BLaER1 treated with 17β-estradiol and CSF1 and Interleukin-3, amounts not matched to agents 10 nM and 100 nM (cell line): Measurements from ENCODE around the gene PRDM4.
A peak's percentile ranks its signal among the peaks of the same experiment; 100 is the strongest.

Experiments used
- H3K27ac ChIP-seq, 11 experiments: shearing (Covaris generic); formaldehyde crosslinking; 2 replicates each; pipeline ENCODE4 v1.8.1; 2022
- H3K27me3 ChIP-seq, 11 experiments: shearing (Covaris generic); formaldehyde crosslinking; 2 replicates each; pipeline ENCODE4 v1.8.1; 2022
- H3K36me3 ChIP-seq, 11 experiments: shearing (Covaris generic); formaldehyde crosslinking; 2 replicates each; pipeline ENCODE4 v1.8.1; 2022
- H3K4me1 ChIP-seq, 10 experiments: shearing (Covaris generic); formaldehyde crosslinking; 2 replicates each; pipeline ENCODE4 v1.8.1; 2022
- H3K4me2 ChIP-seq, 11 experiments: shearing (Covaris generic); formaldehyde crosslinking; 2 replicates each; pipeline ENCODE4 v1.8.1; 2022
- H3K4me3 ChIP-seq, 10 experiments: shearing (Covaris generic); formaldehyde crosslinking; 2 replicates each; pipeline ENCODE4 v1.8.1; 2022
- H3K9ac ChIP-seq, 11 experiments: shearing (Covaris generic); formaldehyde crosslinking; 2 replicates each; pipeline ENCODE4 v1.8.1; 2022
- H3K9me3 ChIP-seq, 11 experiments: shearing (Covaris generic); formaldehyde crosslinking; replicated peaks in 1 of 11; 2 replicates each; pipeline ENCODE4 v1.8.1; 2022
- H4K20me1 ChIP-seq, 11 experiments: shearing (Covaris generic); formaldehyde crosslinking; 2 replicates each; pipeline ENCODE4 v1.8.1; 2022
- Cebpa-rat ChIP-seq, 11 experiments: shearing (Covaris generic); IDR thresholded peaks; 2 replicates each; pipeline ENCODE4 v1.8.1; 2022

PRDM4 gene

DNA sequence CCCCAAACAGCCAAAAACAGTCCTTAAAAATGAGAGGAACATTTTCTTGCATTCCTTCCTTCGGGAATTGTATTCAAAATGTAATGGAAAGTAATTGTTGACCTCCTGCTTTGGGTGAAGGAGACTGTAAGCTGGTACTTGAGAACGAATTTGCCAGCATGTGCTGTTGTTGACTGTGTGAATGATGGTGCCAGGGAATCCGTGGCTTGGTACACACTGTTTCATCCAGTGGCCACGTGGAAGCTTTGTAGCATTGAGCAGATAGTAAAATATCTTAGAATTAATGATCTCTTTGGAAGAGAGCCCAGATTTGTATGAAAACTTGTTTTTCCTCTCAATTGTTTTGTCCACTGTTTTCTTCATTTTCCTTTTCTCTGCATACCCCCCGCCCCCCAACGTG is 15.2 kb upstream of the PRDM4 start:
- H4K20me1 ChIP-seq, result no peaks in the 10 kb centered on the region; a peak in 1 of 22 replicates
- H3K9me3 ChIP-seq, result peaks cover 0 to 9% (median 5%) of the 10 kb centered on the region in 11 experiments; a peak in 8 of 22 replicates
- no peaks in the 10 kb centered on the region for H3K36me3 ChIP-seq
- H3K4me2 ChIP-seq, result peak overlapping the region in 1 of 11 experiments; percentile 11; a peak in 1 of 22 replicates
- no peak overlapping the region for H3K4me3 ChIP-seq
- H3K27me3 ChIP-seq, result peaks cover 21 to 41% (median 32%) of the 10 kb centered on the region in 11 experiments
- H3K4me1 ChIP-seq, result peaks cover 38 to 68% (median 45%) of the 10 kb centered on the region in 10 experiments
- TF ChIP-seq Cebpa-rat (IDR thresholded peaks at IDR 0.05), result no peak
- no peak overlapping the region for H3K27ac ChIP-seq
- H3K9ac ChIP-seq, result no peak overlapping the region

DNA sequence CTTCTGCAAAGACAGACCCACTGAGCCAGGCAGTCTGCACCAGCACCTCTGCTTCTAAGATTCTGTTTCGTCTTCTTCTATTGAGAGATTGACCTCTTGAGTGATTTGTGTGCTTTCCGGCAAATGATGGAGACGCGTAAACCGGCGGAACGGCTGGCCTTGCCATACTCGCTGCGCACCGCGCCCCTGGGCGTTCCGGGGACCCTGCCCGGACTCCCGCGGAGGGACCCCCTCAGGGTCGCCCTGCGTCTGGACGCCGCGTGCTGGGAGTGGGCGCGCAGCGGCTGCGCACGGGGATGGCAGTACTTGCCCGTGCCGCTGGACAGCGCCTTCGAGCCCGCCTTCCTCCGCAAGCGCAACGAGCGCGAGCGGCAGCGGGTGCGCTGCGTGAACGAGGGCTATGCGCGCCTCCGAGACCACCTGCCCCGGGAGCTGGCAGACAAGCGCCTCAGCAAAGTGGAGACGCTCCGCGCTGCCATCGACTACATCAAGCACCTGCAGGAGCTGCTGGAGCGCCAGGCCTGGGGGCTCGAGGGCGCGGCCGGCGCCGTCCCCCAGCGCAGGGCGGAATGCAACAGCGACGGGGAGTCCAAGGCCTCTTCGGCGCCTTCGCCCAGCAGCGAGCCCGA is 14.3 kb upstream of the PRDM4 start:
- Histone ChIP-seq H3K27ac (no peak overlapping the region), H3K9ac (no peak overlapping the region), H3K9me3 (peaks cover 0 to 9% (median 5%) of the 10 kb centered on the region in 11 experiments; a peak in 8 of 22 replicates), H3K4me1 (peaks cover 38 to 59% (median 42%) of the 10 kb centered on the region in 10 experiments), H4K20me1 (no peaks in the 10 kb centered on the region; a peak in 1 of 22 replicates), H3K36me3 (no peaks in the 10 kb centered on the region), H3K27me3 (peaks cover 21 to 41% (median 32%) of the 10 kb centered on the region in 11 experiments), H3K4me2 (peak overlapping the region; percentile 63 to 84 (median 76)), H3K4me3 (peak overlapping the region in 6 of 10 experiments; percentile 3 to 34 (median 17); a peak in 5 of 20 replicates)
- TF ChIP-seq Cebpa-rat (IDR thresholded peaks at IDR 0.05), result no peak

DNA sequence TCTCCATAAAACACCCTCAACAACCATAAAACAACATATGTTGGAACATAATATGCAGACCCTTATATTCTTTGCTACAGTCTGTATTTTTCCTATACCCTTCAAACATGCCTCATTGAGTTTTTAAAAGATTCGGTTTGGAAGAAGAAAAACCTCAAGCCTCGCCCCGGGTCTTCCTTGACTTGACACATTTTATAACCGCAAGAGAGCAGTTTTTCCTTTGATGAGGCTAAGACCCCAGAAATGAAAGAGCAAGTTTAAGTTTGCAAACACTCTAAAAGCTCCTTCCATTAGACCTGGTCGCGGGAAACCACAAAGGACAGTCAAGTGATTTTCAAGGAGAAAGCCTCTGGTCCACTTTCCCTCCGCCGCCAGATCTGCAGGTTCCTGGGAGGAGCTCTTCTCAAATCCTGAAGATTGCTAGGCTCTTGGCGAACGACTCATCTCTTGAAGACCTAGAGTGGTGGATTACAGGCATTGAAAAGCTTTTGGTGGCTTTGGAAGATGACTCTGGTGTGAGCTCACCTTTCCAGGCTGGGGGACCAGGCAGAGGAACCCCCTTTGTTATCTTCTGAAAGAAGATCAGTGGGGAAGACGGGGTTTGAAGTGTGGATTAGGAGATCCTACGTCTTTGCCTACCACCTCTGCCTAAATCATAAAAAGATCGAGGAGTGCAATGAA is 13.6 kb upstream of the PRDM4 start, which contains the start of gene ASCL4:
TSS of gene ASCL4 (plus strand) at position 356 of the 681 bp plus-strand sequence. CDS start 515 bp downstream, outside the sequence.
- no peaks in the 10 kb centered on the region; a peak in 1 of 22 replicates for H4K20me1 ChIP-seq
- peaks cover 0 to 9% (median 5%) of the 10 kb centered on the region in 11 experiments; a peak in 8 of 22 replicates for H3K9me3 ChIP-seq
- peaks cover 21 to 41% (median 32%) of the 10 kb centered on the region in 11 experiments for H3K27me3 ChIP-seq
- no peak for TF ChIP-seq Cebpa-rat (IDR thresholded peaks at IDR 0.05)
- H3K4me2 ChIP-seq, result peak within 1 kb of the TSS; percentile 63 to 84 (median 76)
- no peak within 1 kb of the TSS for H3K27ac ChIP-seq
- H3K9ac ChIP-seq, result no peak within 1 kb of the TSS
- H3K36me3 ChIP-seq, result no peaks in the 10 kb centered on the region
- peak within 1 kb of the TSS in 9 of 10 experiments; percentile 3 to 42 (median 16); a peak in 10 of 20 replicates for H3K4me3 ChIP-seq
- H3K4me1 ChIP-seq, result peaks cover 32 to 52% (median 37%) of the 10 kb centered on the region in 10 experiments

- no peak overlapping the region for H3K9ac ChIP-seq
- TF ChIP-seq Cebpa-rat (IDR thresholded peaks at IDR 0.05), result no peak
- no peaks in the 10 kb centered on the region for H3K27me3 ChIP-seq
- H3K27ac ChIP-seq, result no peak overlapping the region
- H3K36me3 ChIP-seq, result no peaks in the 10 kb centered on the region
- peaks cover 0 to 9% (median 5%) of the 10 kb centered on the region in 11 experiments; a peak in 6 of 22 replicates for H3K9me3 ChIP-seq
- H4K20me1 ChIP-seq, result no peaks in the 10 kb centered on the region
- H3K4me3 ChIP-seq, result no peak overlapping the region
- no peak overlapping the region for H3K4me2 ChIP-seq
- H3K4me1 ChIP-seq, result peaks cover 0 to 5% (median 0%) of the 10 kb centered on the region in 10 experiments; a peak in 1 of 20 replicates
These were observed 6.5 kb upstream of the PRDM4 start for GRCh38 chr12:107767466-107767865.

GRCh38 chr12:107765316-107765715 is 4.4 kb upstream of the PRDM4 start:
- Histone ChIP-seq H3K4me3 (no peak overlapping the region), H3K9ac (no peak overlapping the region), H4K20me1 (peaks cover 0 to 2% (median 0%) of the 10 kb centered on the region in 11 experiments; a peak in 4 of 22 replicates), H3K4me2 (no peak overlapping the region), H3K4me1 (peaks cover 0 to 12% (median 5%) of the 10 kb centered on the region in 10 experiments; a peak in 13 of 20 replicates), H3K9me3 (peaks cover 0 to 11% (median 5%) of the 10 kb centered on the region in 11 experiments; a peak in 6 of 22 replicates), H3K36me3 (no peaks in the 10 kb centered on the region), H3K27ac (no peak overlapping the region), H3K27me3 (no peaks in the 10 kb centered on the region)
- TF ChIP-seq Cebpa-rat (IDR thresholded peaks at IDR 0.05), result no peak

GRCh38 chr12:107764626-107765025 is 3.7 kb upstream of the PRDM4 start:
- Histone ChIP-seq H3K27ac (no peak overlapping the region), H3K9me3 (peaks cover 0 to 11% (median 5%) of the 10 kb centered on the region in 11 experiments; a peak in 6 of 22 replicates), H3K4me1 (peaks cover 6 to 12% (median 10%) of the 10 kb centered on the region in 10 experiments; a peak in 19 of 20 replicates), H3K36me3 (no peaks in the 10 kb centered on the region), H3K27me3 (no peaks in the 10 kb centered on the region), H3K4me3 (no peak overlapping the region), H4K20me1 (peaks cover 0 to 9% (median 0%) of the 10 kb centered on the region in 11 experiments; a peak in 7 of 22 replicates), H3K9ac (no peak overlapping the region), H3K4me2 (0 out of 22 replicates have a peak overlapping the region, but pooled peaks of 1 of the 11 experiments have one; percentile 1)
- TF ChIP-seq Cebpa-rat (IDR thresholded peaks at IDR 0.05), result no peak

DNA sequence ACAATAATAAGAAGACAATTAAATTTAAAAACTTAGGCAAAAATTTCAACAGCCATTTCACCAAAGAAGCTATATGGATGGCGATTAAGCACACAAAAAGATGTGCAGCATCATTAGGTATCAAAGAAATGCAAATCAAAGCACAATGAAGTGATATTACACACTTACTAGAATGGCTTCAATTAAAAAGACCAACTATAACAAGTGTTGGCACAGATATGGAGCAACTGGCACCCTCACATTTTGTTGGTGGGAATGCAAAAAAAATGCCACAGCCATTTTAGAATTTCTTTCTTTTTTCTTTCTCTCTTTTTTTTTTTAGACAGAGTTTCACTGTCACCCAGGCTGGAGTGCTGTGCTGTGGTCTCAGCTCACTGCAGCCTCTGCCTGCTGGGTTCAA is 1.9 kb upstream of the PRDM4 start:
- no peak overlapping the region for H3K4me3 ChIP-seq
- H4K20me1 ChIP-seq, result peaks cover 0 to 27% (median 15%) of the 10 kb centered on the region in 11 experiments; a peak in 14 of 22 replicates
- H3K4me1 ChIP-seq, result peaks cover 19 to 29% (median 26%) of the 10 kb centered on the region in 10 experiments
- H3K9ac ChIP-seq, result no peak overlapping the region
- no peak for TF ChIP-seq Cebpa-rat (IDR thresholded peaks at IDR 0.05)
- no peak overlapping the region for H3K4me2 ChIP-seq
- H3K27ac ChIP-seq, result no peak overlapping the region
- peaks cover 0 to 11% (median 5%) of the 10 kb centered on the region in 11 experiments; a peak in 6 of 22 replicates for H3K9me3 ChIP-seq
- no peaks in the 10 kb centered on the region for H3K27me3 ChIP-seq
- peaks cover 7 to 14% (median 12%) of the 10 kb centered on the region in 11 experiments; a peak in 21 of 22 replicates for H3K36me3 ChIP-seq

DNA sequence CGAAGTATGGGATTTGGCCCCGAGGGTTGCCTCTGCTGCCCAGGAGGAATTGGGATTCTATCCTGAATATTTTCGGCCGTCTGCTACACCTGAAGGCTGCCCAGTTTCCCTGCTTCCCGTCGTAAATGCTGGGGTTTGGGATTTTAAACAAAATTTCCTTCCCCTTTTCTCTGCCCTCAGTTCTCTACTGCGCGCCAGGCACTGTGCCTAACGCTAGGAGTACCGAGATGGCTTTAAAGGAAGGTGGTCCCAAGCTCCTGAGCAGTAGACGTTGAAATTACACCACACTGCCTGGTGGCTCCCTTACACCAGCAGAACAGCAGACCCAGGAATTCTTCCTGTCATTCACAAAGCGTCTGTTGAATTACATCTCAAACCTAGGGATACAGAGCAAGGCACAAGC is 566 bp upstream of the PRDM4 start:
- peak overlapping the region in 9 of 11 experiments; percentile 34 to 95 (median 88); a peak in 13 of 22 replicates for H3K27ac ChIP-seq
- no peak for TF ChIP-seq Cebpa-rat (IDR thresholded peaks at IDR 0.05)

More for the DNA sequence above, 566 bp upstream of the PRDM4 start:
- Histone ChIP-seq H3K9me3 (peaks cover 0 to 11% (median 5%) of the 10 kb centered on the region in 11 experiments; a peak in 6 of 22 replicates), H3K4me2 (peak overlapping the region; percentile 62 to 98 (median 84)), H3K4me3 (peak overlapping the region; percentile 86 to 98 (median 94)), H4K20me1 (peaks cover 0 to 40% (median 28%) of the 10 kb centered on the region in 11 experiments; a peak in 15 of 22 replicates), H3K9ac (peak overlapping the region in 10 of 11 experiments; percentile 39 to 96 (median 94); a peak in 20 of 22 replicates), H3K27me3 (no peaks in the 10 kb centered on the region), H3K36me3 (peaks cover 20 to 28% (median 26%) of the 10 kb centered on the region in 11 experiments), H3K4me1 (peaks cover 21 to 35% (median 29%) of the 10 kb centered on the region in 10 experiments)
